ENCODE data around the gene RRBP1.

RRBP1 gene

GRCh38 chr20:17680836-17681725 is 961 bp downstream of the RRBP1 start:
- DNase-seq (ENCODE audit: low read depth): peak; percentile 48

DNA sequence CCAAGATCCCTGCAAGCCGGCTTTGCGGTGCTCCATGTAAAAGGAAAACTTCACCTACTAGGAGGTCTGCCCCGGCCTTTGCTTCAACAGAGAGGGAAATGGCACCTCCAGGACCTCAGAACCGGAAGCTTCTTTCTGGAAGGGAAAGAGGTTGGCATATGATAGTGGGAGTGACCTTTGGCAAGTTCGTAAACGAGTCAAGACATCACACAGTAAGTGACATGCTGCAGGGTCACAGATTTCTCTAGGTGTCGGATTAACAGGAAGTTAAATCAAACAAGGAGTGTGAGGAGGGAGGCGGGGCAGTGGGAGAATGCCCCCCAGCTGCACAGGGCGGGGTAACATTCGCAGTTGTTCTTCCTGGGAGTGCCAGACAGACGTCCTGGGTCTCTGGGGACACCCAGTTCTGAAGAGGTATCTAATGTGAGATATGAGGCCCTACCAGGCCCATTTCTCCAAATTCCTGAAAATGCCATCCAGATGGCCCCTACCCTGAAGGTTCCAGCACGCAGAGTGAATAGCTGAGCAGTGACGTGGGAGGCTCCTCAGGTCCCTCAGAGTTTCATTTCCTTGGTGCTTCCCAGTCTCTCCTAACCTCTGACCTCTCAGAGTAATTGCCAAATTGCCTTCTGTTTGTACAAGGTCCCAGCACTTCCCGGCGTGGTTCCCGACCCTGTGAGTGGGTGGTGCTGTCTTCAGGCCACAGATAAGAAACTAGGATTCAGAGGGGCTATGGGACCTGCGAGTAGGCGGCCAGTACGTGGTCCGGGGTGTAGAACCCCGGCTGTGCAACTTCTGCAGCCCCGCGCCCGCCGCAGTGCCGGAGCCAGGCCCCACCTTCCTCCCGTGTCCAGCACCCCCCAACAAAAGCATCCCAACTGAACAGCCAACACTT is 1.9 kb downstream of the RRBP1 start:
- DNase-seq (ENCODE audit: low read depth): no peak

- DNase-seq (ENCODE audit: low read depth): no peak
Observed at GRCh38 chr20:17678886-17679285, 3.2 kb downstream of the RRBP1 start.

GRCh38 chr20:17678295-17678694 is 3.7 kb downstream of the RRBP1 start:
- no peak for DNase-seq (ENCODE audit: low read depth)

DNA sequence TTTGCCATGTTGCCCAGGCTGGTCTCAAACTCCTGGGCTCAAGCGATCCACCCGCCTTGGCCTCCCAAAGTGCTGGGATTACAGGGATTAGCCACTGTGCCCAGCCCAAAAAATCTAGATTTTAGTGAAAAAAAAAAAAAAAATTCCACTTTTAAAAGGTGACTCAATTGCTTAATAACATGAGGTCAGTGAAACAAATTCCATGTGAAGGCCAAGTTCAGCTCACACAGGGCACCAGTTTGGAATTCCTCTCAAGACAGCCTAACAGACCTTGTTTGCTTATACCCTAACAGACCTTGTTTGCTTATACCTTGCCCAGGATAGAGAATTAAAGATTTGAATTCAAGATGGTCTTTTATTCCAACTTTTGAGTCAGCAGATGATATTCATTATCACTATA is 5.1 kb downstream of the RRBP1 start:
- DNase-seq (ENCODE audit: low read depth): no peak

DNA sequence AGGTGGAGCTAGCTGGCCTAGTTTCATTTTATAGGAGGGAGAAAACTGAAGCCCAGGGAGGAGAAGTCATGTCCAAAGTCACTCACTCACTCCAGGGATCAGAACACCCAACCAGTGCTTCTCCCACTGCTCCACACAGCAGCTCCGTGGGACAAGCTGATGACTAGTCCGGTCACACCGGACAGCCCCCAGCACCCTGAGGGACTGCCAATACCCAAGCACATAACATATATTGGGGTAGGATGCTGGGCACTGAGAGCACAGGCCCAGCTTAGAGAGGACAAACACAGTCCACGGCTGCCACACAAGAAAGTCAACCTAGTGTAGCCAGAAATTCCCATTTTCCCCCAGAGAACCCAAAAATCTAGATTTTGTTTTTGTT is 5.7 kb downstream of the RRBP1 start:
- DNase-seq (ENCODE audit: low read depth): no peak

DNA sequence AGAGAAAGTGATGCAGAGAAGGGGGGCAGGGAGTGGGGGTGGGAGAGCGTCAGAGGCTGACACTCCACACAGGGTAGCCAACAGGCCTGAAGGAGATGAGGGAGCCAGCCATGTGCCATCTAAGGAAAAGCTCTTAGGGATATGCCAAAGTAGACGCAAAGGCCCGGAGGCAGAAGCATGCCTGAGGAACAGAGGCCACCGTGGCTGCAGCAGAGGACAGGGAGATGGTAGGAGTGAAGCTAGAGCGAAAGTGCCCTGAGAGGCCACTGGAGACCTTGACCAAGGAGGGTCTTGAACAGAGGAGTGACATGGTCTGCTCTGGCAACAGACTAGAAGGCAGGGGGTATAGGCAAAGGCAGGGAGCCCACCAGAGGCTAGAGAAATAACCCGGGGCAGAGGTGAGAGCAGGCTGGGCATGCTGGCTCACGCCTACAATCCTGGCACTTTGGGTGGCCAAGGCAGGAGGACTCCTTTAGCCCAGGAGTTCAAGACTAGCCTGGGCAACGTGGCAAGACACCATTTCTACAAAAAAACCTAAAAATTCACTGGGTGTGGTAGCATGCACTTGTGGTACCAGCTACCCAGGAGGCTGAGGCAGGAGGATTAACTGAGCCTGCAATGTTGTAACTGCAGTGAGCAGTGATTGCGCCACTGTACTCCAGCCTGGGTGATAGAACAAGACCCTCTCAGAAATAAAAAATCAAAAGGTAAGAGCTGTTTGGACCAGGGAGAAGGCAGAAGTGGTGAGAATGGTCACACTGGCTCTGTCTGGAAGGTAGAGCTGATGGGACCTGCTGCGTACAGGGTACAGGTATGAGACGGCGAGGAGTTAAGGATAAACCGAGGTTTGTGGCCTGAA is 6.3 kb downstream of the RRBP1 start:
- no peak for DNase-seq (ENCODE audit: low read depth)

DNA sequence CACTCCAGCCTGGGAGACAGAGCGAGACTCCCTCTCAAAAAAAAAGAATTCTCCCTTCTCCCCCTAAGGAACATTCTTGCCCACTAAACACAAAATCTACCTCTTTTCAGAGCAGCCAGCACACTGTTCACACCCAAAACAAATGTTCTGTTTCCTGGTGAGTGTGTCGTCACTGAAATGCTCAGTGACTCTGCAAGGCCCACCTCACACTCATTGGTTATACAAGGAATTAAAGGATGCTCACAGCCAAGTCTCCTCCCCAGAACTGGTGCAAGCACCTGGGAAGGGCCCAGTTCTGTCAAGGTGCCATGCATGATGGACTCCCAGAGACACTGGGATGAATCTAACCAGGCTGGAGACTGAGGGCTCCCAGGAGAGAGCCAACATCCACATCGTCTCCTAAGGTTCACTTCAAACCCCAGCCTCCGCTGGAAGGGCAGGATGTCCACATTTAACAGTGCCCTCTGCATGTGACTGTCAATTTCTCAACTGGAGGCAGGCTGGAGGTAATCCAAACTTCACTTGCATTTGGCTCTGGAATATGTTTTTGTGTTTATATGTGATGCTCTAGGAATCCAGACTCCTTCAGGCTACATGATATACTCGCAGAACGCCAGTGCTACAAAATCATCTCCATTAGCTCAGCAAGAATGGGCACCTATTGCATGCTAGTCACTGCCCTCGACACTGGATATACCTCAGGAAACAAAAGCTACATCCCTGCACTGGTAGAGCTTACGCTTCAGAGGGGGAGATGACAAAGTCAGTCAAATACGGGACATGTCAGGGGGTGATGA is 7.1 kb downstream of the RRBP1 start:
- DNase-seq (ENCODE audit: low read depth): no peak

- no peak for DNase-seq (ENCODE audit: low read depth)
Observed at GRCh38 chr20:17673084-17673483, 9.0 kb downstream of the RRBP1 start.

- DNase-seq (ENCODE audit: low read depth): no peak
Observed at GRCh38 chr20:17671565-17671964, 10.5 kb downstream of the RRBP1 start.

- no peak for DNase-seq (ENCODE audit: low read depth)
Observed at GRCh38 chr20:17671011-17671410, 11.0 kb downstream of the RRBP1 start.

DNA sequence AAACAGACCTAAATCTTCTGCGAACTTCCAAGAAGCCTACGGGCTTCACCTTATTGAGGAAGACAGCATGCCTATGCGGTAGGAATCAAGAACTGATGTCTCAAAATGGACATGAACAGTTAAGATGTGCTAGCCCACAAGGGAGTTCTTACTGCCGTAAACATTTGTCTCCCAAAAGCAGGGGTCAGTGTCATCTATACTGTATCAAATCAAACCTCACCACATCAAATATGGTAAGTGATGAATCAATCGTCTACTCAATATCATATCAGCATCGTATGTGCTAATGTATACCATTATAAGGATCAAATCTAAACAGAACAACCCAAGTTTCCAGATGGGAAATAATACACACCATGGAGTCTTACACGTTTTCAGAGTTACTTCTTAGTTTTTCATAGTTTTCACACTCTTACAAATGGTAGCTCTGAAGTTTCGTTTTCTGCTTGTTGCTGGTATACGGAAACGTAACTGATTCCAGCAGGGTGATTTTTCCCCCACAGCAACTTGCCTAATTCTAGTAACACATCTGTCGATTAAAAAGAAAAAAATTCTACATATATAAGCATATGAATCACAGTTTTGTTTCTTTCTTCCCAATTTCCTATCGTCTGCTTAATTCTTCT is 12.6 kb downstream of the RRBP1 start:
- no peak for DNase-seq (ENCODE audit: low read depth)

- DNase-seq (ENCODE audit: low read depth): no peak
Observed at GRCh38 chr20:17668432-17668831, 13.6 kb downstream of the RRBP1 start.

GRCh38 chr20:17667445-17667844 is 14.6 kb downstream of the RRBP1 start:
- no peak for DNase-seq (ENCODE audit: low read depth)

GRCh38 chr20:17666481-17666880 is 15.6 kb downstream of the RRBP1 start:
- DNase-seq (ENCODE audit: low read depth): peak; percentile 72

GRCh38 chr20:17665756-17666155 is 16.3 kb downstream of the RRBP1 start:
- DNase-seq (ENCODE audit: low read depth): no peak

- no peak for DNase-seq (ENCODE audit: low read depth)
Observed at GRCh38 chr20:17664025-17664633, 17.9 kb downstream of the RRBP1 start.

GRCh38 chr20:17663486-17663885 is 18.6 kb downstream of the RRBP1 start:
- no peak for DNase-seq (ENCODE audit: low read depth)

GRCh38 chr20:17663040-17663399 is 19.0 kb downstream of the RRBP1 start:
- no peak for DNase-seq (ENCODE audit: low read depth)

DNA sequence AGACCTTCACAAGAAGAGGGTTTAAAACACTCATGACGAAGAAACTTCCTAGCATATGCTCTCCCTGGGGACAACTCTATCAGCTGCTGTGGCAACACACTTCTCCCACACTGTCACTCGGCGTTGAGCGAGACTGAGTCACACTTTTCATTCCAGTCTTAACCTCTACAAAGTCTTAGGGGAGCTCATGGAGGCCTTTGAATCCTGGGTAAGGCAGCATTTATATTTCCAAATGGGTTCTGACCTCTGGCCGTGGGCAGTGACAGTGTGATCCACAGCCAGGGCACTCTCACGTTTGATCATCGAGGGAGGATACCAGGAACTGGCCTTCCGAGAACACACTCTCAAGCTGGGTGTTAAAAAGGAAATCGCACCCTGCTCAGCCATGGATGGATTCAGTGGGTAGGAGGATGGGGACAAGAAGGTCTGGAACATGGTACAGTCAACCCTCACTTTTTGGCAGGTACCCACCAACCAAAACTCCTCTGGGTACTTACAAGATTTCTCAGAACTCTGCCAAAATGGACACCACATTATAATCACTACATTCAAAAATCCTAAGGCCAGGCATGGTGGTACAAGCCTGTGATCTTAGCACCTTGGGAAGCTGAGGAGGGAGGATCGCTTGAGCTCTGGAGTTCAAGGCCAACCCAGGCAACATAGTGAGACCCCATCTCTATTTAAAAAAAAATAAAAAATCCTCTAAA is 19.6 kb downstream of the RRBP1 start:
- DNase-seq (ENCODE audit: low read depth): peak; percentile 96
